OCI-LY7 (cell line): ENCODE measurements around the gene ISM1. TPM values are rescaled to one million over a fixed set of nuclear protein-coding genes. Genes with fewer than 3 reads are reported as not detected.

Experiments
- Bru-seq: library from RNA; stranded (reverse); fragments of 400-500 nt; gene quantifications from one replicate; lab custom pipeline; 2021; lab: Mats Ljungman, UMichigan
- BruChase-seq, 2 experiments: library from RNA; stranded (reverse); fragments of 400-500 nt; gene quantifications; one replicate each; lab custom pipeline; 2021; lab: Mats Ljungman, UMichigan
- BruUV-seq: library from RNA; stranded (reverse); fragments of 400-500 nt; replicated peaks from 2 replicates; lab custom pipeline; 2021; lab: Mats Ljungman, UMichigan
- CTCF ChIA-PET: fragments of 300-600 bp; sonication (Branson Sonifier 250); formaldehyde crosslinking; loops from one replicate; lab custom pipeline; 2022; ENCODE audit warnings: antibody characterized with exemption; ENCODE audit not compliant: unreplicated experiment; lab: Charles Lee
- POLR2A ChIA-PET: fragments of 300-600 bp; sonication (Branson Sonifier 250); formaldehyde crosslinking; loops from one replicate; lab custom pipeline; 2022; ENCODE audit warnings: antibody characterized with exemption; lab: Charles Lee
- DNase-seq: peaks from one replicate; pipeline ENCODE4 v3.0.0-alpha.2; 2015; ENCODE audit warnings: low spot score
- H2AFZ ChIP-seq: fragments of 200-600 bp; sonication (generic), shearing (Covaris generic); 2 replicates; pipeline ENCODE4 v1.6.1; 2014; ENCODE audit warnings: mild to moderate bottlenecking, antibody characterized with exemption, low read length, moderate library complexity
- H3K27ac ChIP-seq: fragments of 200-600 bp; sonication (generic); 2 replicates; pipeline ENCODE4 v1.5.1; 2014; ENCODE audit warnings: mixed run types, low read depth, mild to moderate bottlenecking, moderate library complexity, low read length, inconsistent platforms; ENCODE audit not compliant: poor library complexity, severe bottlenecking
- H3K36me3 ChIP-seq: fragments of 200-600 bp; sonication (generic); 2 replicates; pipeline ENCODE4 v1.6.1; 2014; ENCODE audit warnings: mild to moderate bottlenecking, antibody characterized with exemption, low read length, moderate library complexity, mixed read lengths; ENCODE audit not compliant: insufficient read depth
- H3K4me1 ChIP-seq: fragments of 200-600 bp; sonication (generic); 2 replicates; pipeline ENCODE4 v1.5.1; 2014; ENCODE audit warnings: mild to moderate bottlenecking, low read length; ENCODE audit not compliant: insufficient read depth, poor library complexity, severe bottlenecking
- H3K4me2 ChIP-seq: fragments of 200-600 bp; sonication (generic); 2 replicates; pipeline ENCODE4 v1.6.1; 2014; ENCODE audit warnings: mild to moderate bottlenecking, low read length
- H3K4me3 ChIP-seq: fragments of 200-600 bp; sonication (generic); 2 replicates; pipeline ENCODE4 v1.5.1; 2014; ENCODE audit warnings: mild to moderate bottlenecking, low read depth, low read length; ENCODE audit not compliant: poor library complexity, severe bottlenecking
- H3K79me2 ChIP-seq: fragments of 200-600 bp; sonication (generic); 2 replicates; pipeline ENCODE4 v1.6.1; 2016; ENCODE audit warnings: low read depth, mild to moderate bottlenecking, low read length, moderate library complexity, mixed read lengths; ENCODE audit not compliant: insufficient read depth
- H3K9me2 ChIP-seq: fragments of 200-600 bp; sonication (generic); 2 replicates; pipeline ENCODE4 v1.6.1; 2016; ENCODE audit warnings: mild to moderate bottlenecking, low read length, mixed read lengths; ENCODE audit not compliant: insufficient read depth
- H3K9me3 ChIP-seq: fragments of 200-600 bp; sonication (generic); 2 replicates; pipeline ENCODE4 v1.6.1; 2014; ENCODE audit warnings: mild to moderate bottlenecking, mixed run types, low read length, mixed read lengths
- H4K20me1 ChIP-seq: fragments of 200-600 bp; sonication (generic); 2 replicates; pipeline ENCODE4 v1.6.1; 2014; ENCODE audit warnings: mild to moderate bottlenecking, antibody characterized with exemption, low read length, moderate library complexity, mixed read lengths; ENCODE audit not compliant: insufficient read depth
- CTCF ChIP-seq: fragments of 200-600 bp; sonication (generic); conservative IDR thresholded peaks from 2 replicates; pipeline ENCODE4 v1.5.1; 2014; ENCODE audit warnings: mild to moderate bottlenecking, antibody characterized with exemption, low read length, moderate library complexity, mixed read lengths
- EZH2phosphoT487 ChIP-seq: fragments of 200-600 bp; sonication (generic); IDR thresholded peaks from 2 replicates; pipeline ENCODE4 v1.6.1; 2018; ENCODE audit warnings: low read depth, borderline replicate concordance, mild to moderate bottlenecking, mixed run types, antibody characterized with exemption, low read length, moderate library complexity, mixed read lengths
- intact Hi-C: fragments of 100-400 bp; cut with micrococcal nuclease; formaldehyde crosslinking; loops from one replicate; pipeline ENCODE4 v1.10.0; 2022; ENCODE audit not compliant: unreplicated experiment
- long read RNA-seq: library from polyadenylated mRNA; stranded (forward); transcript quantifications from one replicate; pipeline ENCODE4 v2.0.0, GENCODE V29; 2022
- total RNA-seq, 2 experiments: library from RNA; depleted of rRNA in 1 of 2; stranded (reverse); fragments of >200 nt in 1 of 2; shearing (Covaris generic) in 1 of 2; gene quantifications; 2 replicates each; pipeline ENCODE4 v1.2.3, GENCODE V29; 2014 to 2022

ISM1 gene
- not detected in 2 replicates for total RNA-seq (2014; rRNA removed; shearing (Covaris generic))
- not detected in 2 replicates for total RNA-seq (2022)
- Bru-seq, nascent RNA: not detected
- not detected for BruChase-seq, experiment 1, labeled RNA remaining after a 6-hour chase
- BruChase-seq, experiment 2, labeled RNA remaining after a 2-hour chase: not detected
- long read RNA-seq: 0 reads

- Histone ChIP-seq H3K9me2 (no peaks in the 10 kb centered on the region), H3K4me1 (no peaks in the 10 kb centered on the region), H4K20me1 (no peaks in the 10 kb centered on the region), H2AFZ (no peak within 1 kb of the TSS), H3K4me3 (no peak within 1 kb of the TSS), H3K79me2 (no peaks in the 10 kb centered on the region), H3K9me3 (no peaks in the 10 kb centered on the region), H3K4me2 (no peak within 1 kb of the TSS), H3K27ac (no peak within 1 kb of the TSS), H3K36me3 (no peaks in the 10 kb centered on the region)
- no TSS peak for BruUV-seq
- TF ChIP-seq EZH2phosphoT487 (no peak), CTCF (no peak)
- ChIA-PET POLR2A (no interaction called here), CTCF (no interaction called here)
- intact Hi-C loops: no loop called here
- no peak for DNase-seq
Measured at GRCh38 chr20:13220904-13221297, at the start of gene ISM1. ISM1 (plus strand) TSS chr20:13221274; CDS start chr20:13221777, 503 bp downstream.

GRCh38 chr20:13173201-13173600, 47.9 kb upstream of the ISM1 start:
- DNase-seq: no peak
- intact Hi-C loops: no loop called here
- Histone ChIP-seq H3K4me3 (no peak overlapping the region), H3K9me3 (no peaks in the 10 kb centered on the region), H3K9me2 (no peaks in the 10 kb centered on the region), H3K79me2 (no peaks in the 10 kb centered on the region), H3K4me2 (no peak overlapping the region), H4K20me1 (no peaks in the 10 kb centered on the region), H2AFZ (no peak overlapping the region), H3K36me3 (no peaks in the 10 kb centered on the region), H3K27ac (no peak overlapping the region), H3K4me1 (no peaks in the 10 kb centered on the region)
- CTCF ChIA-PET: no interaction called here
- POLR2A ChIA-PET: no interaction called here
- no peak for TF ChIP-seq EZH2phosphoT487
- TF ChIP-seq CTCF: no peak
- BruUV-seq: no TSS peak

- TF ChIP-seq EZH2phosphoT487 (no peak), CTCF (no peak)
- no TSS peak for BruUV-seq
- H3K79me2 ChIP-seq: no peaks in the 10 kb centered on the region
- no peak overlapping the region for H3K4me2 ChIP-seq
- H2AFZ ChIP-seq: no peak overlapping the region
- H3K27ac ChIP-seq: no peak overlapping the region
- POLR2A ChIA-PET: interaction anchor here (0.7 kb wide), 1 partner anchor 18 kb away, joined by 3 read pairs; no protein-coding TSS in a partner anchor
- H3K36me3 ChIP-seq: no peaks in the 10 kb centered on the region
- CTCF ChIA-PET: no interaction called here
- no peak overlapping the region for H3K4me3 ChIP-seq
- DNase-seq: peak; percentile 5
- H3K4me1 ChIP-seq: no peaks in the 10 kb centered on the region
- intact Hi-C loops: no loop called here
- H3K9me2 ChIP-seq: no peaks in the 10 kb centered on the region
- no peaks in the 10 kb centered on the region for H3K9me3 ChIP-seq
- no peaks in the 10 kb centered on the region for H4K20me1 ChIP-seq
Measured at GRCh38 chr20:13174402-13174801, 46.7 kb upstream of the ISM1 start.
